HCT116 (cell line): Measurements from ENCODE around the gene TBK1. TPM values are rescaled to one million over a fixed set of nuclear protein-coding genes. Genes with fewer than 3 reads are reported as not detected.
A peak's percentile ranks its signal among the peaks of the same experiment; 100 is the strongest.

Experiments
- ATAC-seq: fragments of 200-7000 bp; cut with Tn5 transposase; 2 replicates; pipeline ENCODE4 v1.9.1; 2020; ENCODE audit warnings: mild to moderate bottlenecking, moderate library complexity
- BruUV-seq: library from RNA; stranded (reverse); fragments of 400-500 nt; replicated peaks from 2 replicates; lab custom pipeline; 2021; lab: Mats Ljungman, UMichigan
- CTCF ChIA-PET: fragments of 300-600 bp; sonication (Branson Sonifier 250); formaldehyde crosslinking; loops from one replicate; lab custom pipeline; 2021; ENCODE audit warnings: antibody characterized with exemption; lab: Charles Lee
- POLR2A ChIA-PET: fragments of 300-600, 350-600 bp; sonication (Branson Sonifier 250); formaldehyde crosslinking; loops from one replicate; lab custom pipeline; 2021; ENCODE audit warnings: antibody characterized with exemption; lab: Charles Lee
- RAD21 ChIA-PET, 2 experiments: fragments of 300-600 bp; sonication (Branson Sonifier 250); formaldehyde crosslinking; loops; one replicate each; lab custom pipeline; 2023; ENCODE audit warnings: low total read pairs in 2 of 2; ENCODE audit not compliant: uncharacterized antibody in 2 of 2, unreplicated experiment in 2 of 2, low non-redundant PET in 1 of 2; lab: Charles Lee
- DNase-seq: peaks from one replicate; pipeline ENCODE4 v3.0.0-alpha.2; 2010; ENCODE audit warnings: low read depth, low spot score
- H2AFZ ChIP-seq: fragments of 200-600 bp; shearing (Covaris generic), sonication (generic); 2 replicates; pipeline ENCODE4 v1.6.1; 2017; ENCODE audit warnings: low read depth, mixed run types, mixed read lengths, antibody characterized with exemption, low read length; ENCODE audit not compliant: poor library complexity, severe bottlenecking
- H3K27ac ChIP-seq: 2 replicates; pipeline ENCODE4 v1.5.1; 2012; ENCODE audit warnings: low read depth, low read length
- H3K27me3 ChIP-seq: fragments of 200-600 bp; sonication (generic); 2 replicates; pipeline ENCODE4 v1.6.1; 2016; ENCODE audit warnings: mixed run types, low read length, mixed read lengths; ENCODE audit not compliant: insufficient read depth
- H3K36me3 ChIP-seq, 2 experiments: fragments of 200-500 bp in 1 of 2; fragments of 200-600 bp in 1 of 2; sonication (Bioruptor generic) in 1 of 2; sonication (generic) in 1 of 2; 2 replicates each; pipeline versions ENCODE4 v1.5.1 to v1.6.1; 2014 to 2016; ENCODE audit warnings: low read length in 2 of 2, inconsistent platforms in 1 of 2, mixed read lengths in 1 of 2, mixed run types in 1 of 2; ENCODE audit not compliant: insufficient read depth in 2 of 2, control insufficient read depth in 1 of 2
- H3K4me1 ChIP-seq, 2 experiments: fragments of 200-600 bp in 1 of 2; sonication (generic) in 1 of 2; 2 replicates each; pipeline versions ENCODE4 v1.5.1 to v1.6.1; 2012 to 2017; ENCODE audit warnings: low read length in 2 of 2, inconsistent platforms in 1 of 2, mild to moderate bottlenecking in 1 of 2, mixed read lengths in 1 of 2, mixed run types in 1 of 2, moderate library complexity in 1 of 2; ENCODE audit not compliant: insufficient read depth in 2 of 2, control insufficient read depth in 1 of 2
- H3K4me2 ChIP-seq: fragments of 200-600 bp; sonication (generic); 2 replicates; pipeline ENCODE4 v1.6.1; 2017; ENCODE audit warnings: mixed run types, low read length, mixed read lengths
- H3K4me3 ChIP-seq, 2 experiments: fragments of 200-600 bp in 1 of 2; sonication (generic) in 1 of 2; replicated peaks in 1 of 2; 2 replicates each; pipeline ENCODE4 v1.5.1; 2011 to 2016; ENCODE audit warnings: low read length in 2 of 2, control low read depth in 1 of 2, low read depth in 1 of 2, mild to moderate bottlenecking in 1 of 2, mixed read lengths in 1 of 2, mixed run types in 1 of 2
- H3K79me2 ChIP-seq: fragments of 200-600 bp; sonication (generic); 2 replicates; pipeline ENCODE4 v1.6.1; 2017; ENCODE audit warnings: mild to moderate bottlenecking, mixed run types, low read length, moderate library complexity, mixed read lengths; ENCODE audit not compliant: insufficient read depth
- H3K9ac ChIP-seq: fragments of 200-600 bp; sonication (generic); 2 replicates; pipeline ENCODE4 v1.6.1; 2016; ENCODE audit warnings: low read length, mixed read lengths
- H3K9me2 ChIP-seq: fragments of 200-600 bp; sonication (generic), shearing (Covaris generic); 2 replicates; pipeline ENCODE4 v1.6.1; 2017; ENCODE audit warnings: mixed run types, mild to moderate bottlenecking, moderate library complexity; ENCODE audit not compliant: insufficient read depth
- H3K9me3 ChIP-seq, 2 experiments: fragments of 200-500 bp in 1 of 2; fragments of 200-600 bp in 1 of 2; sonication (Bioruptor generic) in 1 of 2; sonication (generic) in 1 of 2; 2 replicates each; pipeline ENCODE4 v1.6.1; 2014 to 2017; ENCODE audit warnings: low read length in 2 of 2, mixed read lengths in 2 of 2, inconsistent platforms in 1 of 2, low read depth in 1 of 2, mild to moderate bottlenecking in 1 of 2, mixed run types in 1 of 2, moderate library complexity in 1 of 2; ENCODE audit not compliant: control insufficient read depth in 1 of 2, insufficient read depth in 1 of 2
- H4K20me1 ChIP-seq: fragments of 200-600 bp; sonication (generic), shearing (Covaris generic); 2 replicates; pipeline ENCODE4 v1.6.1; 2017; ENCODE audit warnings: mixed run types, mild to moderate bottlenecking, moderate library complexity; ENCODE audit not compliant: insufficient read depth
- CBX3 ChIP-seq: IDR thresholded peaks from 2 replicates; pipeline ENCODE4 v1.6.1; 2012; ENCODE audit warnings: low read depth
- CEBPB ChIP-seq: IDR thresholded peaks from 2 replicates; pipeline ENCODE4 v1.6.1; 2012; ENCODE audit warnings: low read depth
- EGR1 ChIP-seq: IDR thresholded peaks from 2 replicates; pipeline ENCODE4 v1.6.1; 2012; ENCODE audit warnings: low read depth
- ELF1 ChIP-seq: IDR thresholded peaks from 2 replicates; pipeline ENCODE4 v1.6.1; 2012; ENCODE audit warnings: low read depth, borderline replicate concordance
- EZH2 ChIP-seq: fragments of 200-600 bp; sonication (generic); IDR thresholded peaks from 2 replicates; pipeline ENCODE4 v1.6.1; 2017; ENCODE audit warnings: antibody characterized with exemption, mixed run types
- EZH2phosphoT487 ChIP-seq: fragments of 200-600 bp; IDR thresholded peaks from 2 replicates; pipeline ENCODE4 v1.6.1; 2018; ENCODE audit warnings: antibody characterized with exemption, borderline replicate concordance
- FOSL1 ChIP-seq: IDR thresholded peaks from 2 replicates; pipeline ENCODE4 v1.6.1; 2012; ENCODE audit warnings: low read depth
- JUND ChIP-seq: IDR thresholded peaks from 2 replicates; pipeline ENCODE4 v1.6.1; 2012
- POLR2A ChIP-seq: IDR thresholded peaks from 2 replicates; pipeline ENCODE4 v1.7.0; 2011; ENCODE audit warnings: borderline replicate concordance; ENCODE audit not compliant: insufficient read depth, insufficient read length; ENCODE audit errors: extremely low read depth
- POLR2AphosphoS5 ChIP-seq: IDR thresholded peaks from 2 replicates; pipeline ENCODE4 v1.6.1; 2011; ENCODE audit warnings: mild to moderate bottlenecking, low read depth, low read length, moderate library complexity
- SIN3A ChIP-seq: IDR thresholded peaks from 2 replicates; pipeline ENCODE4 v1.6.1; 2012; ENCODE audit warnings: low read depth
- SP1 ChIP-seq: IDR thresholded peaks from 2 replicates; pipeline ENCODE4 v1.6.1; 2012; ENCODE audit warnings: low read depth
- TCF7L2 ChIP-seq: IDR thresholded peaks from 2 replicates; pipeline ENCODE4 v1.7.0; 2011; ENCODE audit warnings: borderline replicate concordance, inconsistent platforms; ENCODE audit not compliant: insufficient read depth, insufficient read length; ENCODE audit errors: extremely low read depth
- YY1 ChIP-seq: IDR thresholded peaks from 2 replicates; pipeline ENCODE4 v1.6.1; 2011; ENCODE audit warnings: low read length, low read depth, moderate library complexity, mild to moderate bottlenecking; ENCODE audit not compliant: insufficient replicate concordance; ENCODE audit errors: extremely low read depth
- ZFX ChIP-seq: fragments of 450-650 bp; IDR thresholded peaks from 2 replicates; pipeline ENCODE4 v1.6.1; 2017
- ZNF274 ChIP-seq: fragments of 200-500 bp; sonication (Bioruptor generic); IDR thresholded peaks from 2 replicates; pipeline ENCODE4 v1.6.1; 2014; ENCODE audit warnings: mild to moderate bottlenecking, low read depth, low read length, inconsistent platforms
- intact Hi-C: fragments of 100-400 bp; cut with micrococcal nuclease; formaldehyde crosslinking; loops from 2 replicates; pipeline ENCODE4 v1.10.0; 2022
- total RNA-seq: library from RNA; stranded (reverse); gene quantifications from one replicate; pipeline ENCODE4 v1.2.1, GENCODE V29; 2021; ENCODE audit not compliant: unreplicated experiment
- TF ChIP-seq, protein P1 (sequence below): IDR thresholded peaks from 2 replicates; pipeline ENCODE4 v1.6.1; 2011; ENCODE audit warnings: mild to moderate bottlenecking, low read length, moderate library complexity; ENCODE audit not compliant: insufficient replicate concordance; ENCODE audit errors: extremely low read depth
- TF ChIP-seq, protein P2 (sequence below): IDR thresholded peaks from 2 replicates; pipeline ENCODE4 v1.6.1; 2012

Gene TBK1
- total RNA-seq, 1 experiment from 2014 or later, result 27.0 TPM

DNA sequence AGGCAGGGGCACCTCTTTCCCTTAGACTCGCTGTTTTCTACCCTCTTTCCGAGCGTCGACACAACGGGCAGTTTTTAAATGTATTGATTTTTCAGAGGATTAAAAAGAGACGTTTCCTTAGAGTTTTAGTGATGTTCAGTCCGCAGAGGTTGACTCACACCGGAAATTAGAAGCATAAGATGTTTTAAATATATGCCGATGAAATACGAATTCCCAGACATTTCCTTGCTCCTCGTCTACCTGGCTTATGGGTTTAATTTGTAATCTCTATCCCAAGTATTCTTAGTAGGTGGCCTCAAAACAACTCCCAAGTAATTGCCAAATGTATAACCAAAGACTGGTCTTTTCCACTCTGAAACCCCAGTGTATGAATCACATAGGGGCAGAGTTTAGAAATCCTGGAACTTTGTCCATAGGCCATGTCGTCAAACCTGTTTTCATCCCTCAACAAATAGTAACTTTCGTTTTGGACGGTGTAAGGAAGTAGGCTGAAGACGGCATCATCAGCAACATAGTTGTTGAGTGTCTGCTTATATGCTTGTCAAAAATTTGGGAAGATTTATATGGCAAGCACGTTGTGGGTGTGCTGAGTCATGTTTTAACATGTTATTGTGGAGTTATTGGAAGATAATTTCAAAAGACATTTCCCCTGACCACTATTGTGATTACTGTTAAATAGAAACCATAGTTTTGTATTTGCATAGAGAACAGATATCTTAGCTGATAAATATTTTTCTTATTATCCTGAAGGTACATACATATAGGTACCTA lies 824 bp downstream of the TBK1 start:
- Histone ChIP-seq H3K4me2 (peak overlapping the region; percentile 84), H3K36me3 (peaks cover 11 to 18% of the 10 kb centered on the region in 2 experiments; a peak in 2 of 4 replicates), H3K9me3 (no peaks in the 10 kb centered on the region), H3K9me2 (no peaks in the 10 kb centered on the region), H3K79me2 (peaks cover 62% of the 10 kb centered on the region), H3K9ac (peak overlapping the region; percentile 87), H3K4me1 (peaks cover 7 to 21% of the 10 kb centered on the region in 2 experiments), H4K20me1 (no peaks in the 10 kb centered on the region; the same call in 1 of the 2 replicates), H3K27me3 (no peaks in the 10 kb centered on the region), H3K27ac (peak overlapping the region; percentile 91), H3K4me3 (peak overlapping the region; percentile 86 to 90), H2AFZ (no peak overlapping the region)
- TSS peak; percentile 57 for BruUV-seq
- intact Hi-C loops, result loop anchor here (5.0 to 10.0 kb wide), 2 partner anchors 152 to 245 kb away; no protein-coding TSS in a partner anchor
- peak; percentile 39 for ATAC-seq
- peak; percentile 52 for DNase-seq
- TF ChIP-seq, protein P1, sequence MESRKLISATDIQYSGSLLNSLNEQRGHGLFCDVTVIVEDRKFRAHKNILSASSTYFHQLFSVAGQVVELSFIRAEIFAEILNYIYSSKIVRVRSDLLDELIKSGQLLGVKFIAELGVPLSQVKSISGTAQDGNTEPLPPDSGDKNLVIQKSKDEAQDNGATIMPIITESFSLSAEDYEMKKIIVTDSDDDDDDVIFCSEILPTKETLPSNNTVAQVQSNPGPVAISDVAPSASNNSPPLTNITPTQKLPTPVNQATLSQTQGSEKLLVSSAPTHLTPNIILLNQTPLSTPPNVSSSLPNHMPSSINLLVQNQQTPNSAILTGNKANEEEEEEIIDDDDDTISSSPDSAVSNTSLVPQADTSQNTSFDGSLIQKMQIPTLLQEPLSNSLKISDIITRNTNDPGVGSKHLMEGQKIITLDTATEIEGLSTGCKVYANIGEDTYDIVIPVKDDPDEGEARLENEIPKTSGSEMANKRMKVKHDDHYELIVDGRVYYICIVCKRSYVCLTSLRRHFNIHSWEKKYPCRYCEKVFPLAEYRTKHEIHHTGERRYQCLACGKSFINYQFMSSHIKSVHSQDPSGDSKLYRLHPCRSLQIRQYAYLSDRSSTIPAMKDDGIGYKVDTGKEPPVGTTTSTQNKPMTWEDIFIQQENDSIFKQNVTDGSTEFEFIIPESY, result no peak
- TF ChIP-seq EZH2 (no peak), EGR1 (no peak), ELF1 (no peak), POLR2A (no peak), FOSL1 (peak; percentile 34; the same call in 1 of the 2 replicates), CEBPB (no peak), ZNF274 (no peak), YY1 (no peak), CBX3 (no peak), SIN3A (peak; percentile 14; the same call in 1 of the 2 replicates), POLR2AphosphoS5 (no peak), TCF7L2 (no peak), SP1 (0 out of 2 replicates have a peak, but pooled peaks have one; percentile 29), EZH2phosphoT487 (no peak), ZFX (no peak), JUND (no peak; the same call in 1 of the 2 replicates)
- TF ChIP-seq, protein P2, sequence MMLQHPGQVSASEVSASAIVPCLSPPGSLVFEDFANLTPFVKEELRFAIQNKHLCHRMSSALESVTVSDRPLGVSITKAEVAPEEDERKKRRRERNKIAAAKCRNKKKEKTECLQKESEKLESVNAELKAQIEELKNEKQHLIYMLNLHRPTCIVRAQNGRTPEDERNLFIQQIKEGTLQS, result no peak
- ChIA-PET CTCF (no interaction called here), RAD21 (no interaction called here), POLR2A (no interaction called here)
